Islet of Langerhans (tissue), 1 donor: ENCODE measurements around the gene SULT1C4.
"Not testable (repeated sequence)": the region's sequence is repeated elsewhere in the genome, so short reads cannot be mapped to it uniquely, and the experiment has no call there.

Experiments used
- FAIRE-seq: peaks from one replicate; lab custom pipeline; 2011; peaks lifted over from hg19 to GRCh38; lab: Jason Lieb, UNC

Gene SULT1C4

DNA sequence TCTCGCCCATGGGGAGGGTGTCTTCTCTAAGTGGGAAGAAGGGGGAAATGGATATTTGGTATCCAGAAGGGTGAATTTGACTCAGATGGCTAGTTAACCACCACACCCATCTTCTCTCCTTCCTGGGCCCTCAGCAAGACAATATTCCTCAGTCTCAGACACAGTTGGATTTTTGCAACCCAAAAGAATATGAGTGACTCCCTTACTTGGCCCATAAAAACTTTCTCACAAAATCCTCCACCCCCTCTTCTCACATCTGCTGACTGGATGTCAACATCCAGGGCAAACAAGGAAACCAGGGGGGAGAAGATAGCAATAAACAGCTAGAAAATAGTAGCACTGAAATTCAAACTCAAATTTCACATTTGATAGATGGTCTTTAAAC, 35.9 kb downstream of the SULT1C4 start:
- no peak for FAIRE-seq

DNA sequence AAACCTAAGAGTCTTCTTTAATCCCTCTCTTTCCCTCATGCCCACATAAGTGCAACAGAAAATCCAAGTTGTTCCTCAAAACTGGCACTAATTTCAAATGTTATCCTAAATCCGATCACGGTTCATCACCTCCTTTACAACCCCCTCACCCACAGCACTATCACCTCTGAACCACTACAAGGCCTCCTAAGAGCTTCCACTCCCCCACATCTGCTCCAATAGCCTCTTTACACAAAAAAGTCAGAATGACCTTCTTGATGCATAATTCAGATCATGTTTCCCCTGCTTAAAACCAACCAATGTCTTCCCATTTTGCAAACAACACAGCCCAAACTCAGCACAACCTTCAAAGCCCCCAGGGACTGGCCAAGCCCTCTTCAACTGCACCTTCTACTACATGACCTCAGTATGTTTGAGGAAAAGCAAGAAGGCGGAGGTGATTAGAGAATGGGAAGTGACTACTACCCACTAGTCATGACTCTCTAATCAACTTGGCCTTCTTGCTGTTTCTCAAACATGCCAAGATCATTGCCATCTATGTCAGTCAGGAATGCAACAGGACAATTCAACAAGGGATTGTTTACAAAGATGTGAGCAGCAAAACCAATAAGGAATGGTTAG, 36.6 kb downstream of the SULT1C4 start:
- no peak for FAIRE-seq

DNA sequence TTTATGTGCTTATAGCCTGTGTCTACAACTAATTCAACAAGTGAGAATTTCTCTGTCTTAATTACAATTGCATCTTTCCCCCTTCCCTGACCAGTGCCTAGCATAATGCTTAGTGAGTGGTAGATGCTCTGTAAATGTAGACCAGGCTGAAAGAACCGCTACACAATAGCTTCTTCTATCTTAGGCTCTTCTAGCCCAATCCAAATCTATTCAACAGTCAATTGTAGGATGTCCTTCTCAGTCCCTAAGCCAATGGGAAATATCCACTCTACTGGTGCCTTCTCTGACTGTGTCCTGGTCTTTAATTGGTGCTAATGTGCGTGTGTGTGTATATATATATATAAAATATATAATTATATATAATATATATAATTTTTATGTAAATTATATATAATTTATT, 37.2 kb downstream of the SULT1C4 start:
- no peak for FAIRE-seq

DNA sequence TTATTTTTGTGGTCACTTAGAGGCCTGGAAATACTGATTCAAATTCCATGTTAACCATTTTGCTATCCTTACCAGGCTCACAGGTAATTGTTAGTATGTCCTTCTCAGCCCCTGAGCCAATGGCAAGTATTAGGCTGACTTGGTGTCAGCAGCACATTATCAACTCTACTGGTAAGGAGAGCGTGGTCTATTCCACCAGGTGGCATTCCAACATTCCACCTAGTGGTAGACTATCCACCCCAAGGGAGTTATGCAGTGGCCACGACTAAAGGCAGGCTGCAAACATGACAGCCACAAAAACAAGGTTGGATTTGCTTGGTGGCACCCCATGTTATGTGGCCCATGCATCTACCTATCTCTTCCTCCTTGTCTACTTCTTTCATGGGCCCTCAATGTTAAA, 39.5 kb downstream of the SULT1C4 start:
- no peak for FAIRE-seq

DNA sequence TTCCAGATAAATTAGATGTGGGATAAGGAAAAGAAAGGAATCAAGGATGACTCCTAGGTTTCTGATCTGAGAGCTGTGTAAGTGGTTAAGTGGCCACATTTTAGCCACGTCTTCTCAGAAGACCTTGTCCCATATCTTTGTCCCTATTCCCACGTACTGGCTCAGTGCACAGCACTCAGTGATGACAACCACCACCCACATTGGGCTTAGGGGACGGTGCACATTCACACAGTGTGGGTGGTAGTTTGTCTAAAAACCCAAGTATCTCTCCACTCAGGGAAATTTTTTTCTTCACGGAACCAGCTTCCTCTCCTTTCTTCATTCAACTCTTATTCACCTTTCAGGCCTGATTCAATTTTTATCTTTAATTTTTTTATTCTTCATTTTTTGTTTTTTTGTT, 40.7 kb downstream of the SULT1C4 start:
- no peak for FAIRE-seq

DNA sequence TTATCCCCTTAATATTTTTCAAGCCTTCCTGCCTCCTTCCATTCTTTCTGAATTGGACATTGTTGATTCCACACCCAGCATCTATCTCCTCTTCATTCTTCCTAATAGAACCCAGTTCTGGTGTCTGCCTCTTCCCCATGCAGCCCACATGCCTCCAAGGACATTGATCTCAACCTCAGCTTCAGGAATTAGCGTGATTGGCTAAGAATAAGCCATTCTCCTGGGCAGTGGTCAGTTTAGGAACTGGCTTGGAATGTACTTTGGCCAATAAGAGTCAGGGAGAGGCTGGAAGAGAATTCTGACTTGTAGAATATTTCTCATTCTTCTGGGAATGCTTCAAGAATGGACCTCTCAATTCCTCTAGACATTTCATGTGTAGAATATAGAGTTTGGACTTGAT, 45.3 kb downstream of the SULT1C4 start:
- no peak for FAIRE-seq

DNA sequence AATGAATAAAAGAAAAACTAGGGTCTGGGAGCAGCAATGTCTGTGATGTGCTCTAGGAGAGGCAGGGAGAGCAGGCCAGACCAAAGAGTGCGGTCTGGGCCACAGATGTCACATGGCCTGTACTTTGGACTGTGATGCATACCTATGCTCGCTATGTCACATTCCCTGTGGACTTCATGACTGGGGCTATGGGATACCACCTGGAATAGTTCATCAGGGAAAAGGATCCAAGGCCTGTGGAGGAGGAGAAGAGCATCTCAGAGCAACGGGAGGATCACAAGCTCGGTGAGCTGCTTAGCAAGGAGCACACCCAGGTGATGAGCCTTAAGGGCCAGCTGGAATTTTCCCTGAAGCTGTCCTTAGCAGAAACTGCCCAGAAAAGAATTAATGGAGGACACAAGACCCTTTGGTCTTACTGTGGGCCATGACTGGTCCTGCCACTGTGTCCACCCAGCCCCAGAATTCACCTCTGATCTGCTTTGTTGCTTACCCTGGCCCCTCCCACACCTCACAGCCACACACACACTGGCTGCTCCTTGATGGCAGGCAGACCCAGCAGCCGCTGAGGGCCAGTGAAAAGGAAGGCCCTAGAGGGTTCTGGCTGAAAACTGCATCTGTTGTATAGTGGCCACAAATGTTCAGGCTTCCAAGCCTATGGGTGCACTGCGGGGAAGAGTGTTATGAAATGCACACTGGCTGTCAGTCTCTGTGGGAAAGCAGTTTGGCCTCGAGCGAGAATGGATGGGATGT, 45.9 kb downstream of the SULT1C4 start:
- no peak for FAIRE-seq

DNA sequence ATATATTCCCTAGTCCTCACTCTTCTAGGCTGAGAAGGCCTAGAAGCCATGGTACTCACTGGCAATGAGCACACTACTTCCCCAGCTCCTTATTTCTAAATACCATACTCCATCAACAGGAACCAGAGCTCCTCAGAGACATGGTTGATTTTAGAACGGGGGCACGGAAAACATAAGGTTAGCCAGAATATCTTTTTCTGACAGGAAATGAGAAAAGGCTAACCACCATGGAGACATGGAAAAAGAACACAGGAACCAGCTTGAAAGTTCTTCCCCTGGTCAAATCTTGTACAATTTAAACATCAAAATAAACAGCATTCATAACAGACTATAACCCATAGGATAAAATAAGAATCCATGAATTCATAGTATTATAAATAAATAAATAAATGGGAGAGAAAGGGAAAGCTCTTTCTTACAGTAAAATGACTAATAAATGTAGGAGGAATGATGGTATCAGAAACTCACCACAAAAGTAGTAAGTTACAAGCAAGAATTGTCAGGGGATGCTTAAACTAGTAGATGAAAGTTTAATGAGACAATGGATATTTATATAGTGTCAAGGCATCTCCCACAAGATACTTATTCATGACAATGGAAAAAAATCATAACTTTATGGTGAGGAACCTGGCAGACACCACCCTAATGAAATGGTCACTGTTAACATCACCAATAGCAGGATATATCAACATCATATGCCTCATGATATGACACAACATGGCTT, 50.7 kb downstream of the SULT1C4 start:
- FAIRE-seq = no peak

DNA sequence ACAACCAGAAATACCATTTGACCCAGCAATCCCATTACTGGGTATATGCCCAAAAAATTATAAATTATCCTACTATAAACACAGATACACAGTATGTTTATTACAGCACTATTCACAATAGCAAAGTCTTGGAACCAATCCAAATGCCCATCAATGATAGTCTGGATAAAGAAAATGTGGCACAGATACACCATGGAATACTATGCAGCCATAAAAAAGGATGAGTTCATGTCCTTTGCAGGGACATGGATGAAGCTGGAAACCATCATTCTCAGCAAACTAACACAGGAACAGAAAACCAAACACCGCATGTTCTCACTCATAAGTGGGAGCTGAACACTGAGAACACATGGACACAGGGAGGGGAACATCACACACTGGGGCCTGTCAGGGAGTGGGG, 57.8 kb downstream of the SULT1C4 start:
- not testable (repeated sequence) for FAIRE-seq

DNA sequence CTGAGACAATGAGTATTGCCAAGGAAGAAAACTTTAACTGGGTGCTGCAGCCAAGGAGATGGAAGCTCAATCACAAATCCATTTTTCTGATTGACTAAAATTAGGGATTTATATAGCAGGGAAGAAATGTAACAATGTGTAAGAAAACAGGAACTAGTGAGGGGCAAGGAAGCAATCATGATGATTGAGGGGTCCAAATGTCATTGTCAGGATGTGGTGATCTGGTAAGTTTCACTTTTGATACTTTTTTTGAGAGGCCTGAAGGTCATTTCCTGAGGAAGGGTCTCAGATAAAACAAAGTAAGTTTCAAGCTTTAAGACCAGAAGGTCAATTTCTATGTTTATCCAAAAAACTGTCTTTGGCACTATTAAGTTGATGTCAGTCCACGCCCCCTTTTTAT, 59.2 kb downstream of the SULT1C4 start:
- FAIRE-seq = no peak
